ENCODE data around the gene RALGPS2.

DNA sequence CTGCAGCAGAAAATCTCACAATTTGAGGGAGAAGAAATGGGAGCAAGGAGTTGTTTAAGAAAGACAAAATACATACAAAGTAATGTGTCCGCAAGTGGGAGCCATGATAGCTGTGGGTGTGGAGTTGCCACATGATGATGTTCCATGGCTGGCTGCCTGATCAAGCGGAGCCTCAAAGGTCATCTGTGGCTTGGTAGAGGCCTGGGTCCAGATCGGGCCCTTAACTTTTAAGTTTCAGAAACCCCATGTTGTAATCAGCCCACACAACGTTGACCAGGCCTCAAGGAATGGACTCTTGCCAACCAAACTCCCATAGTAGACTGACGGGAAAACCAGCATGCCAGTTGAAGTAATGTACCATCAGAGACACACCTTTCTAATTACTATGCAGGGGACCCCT lies 210.6 kb downstream of the RALGPS2 start:
- TF ChIP-seq POLR2AphosphoS5 (IDR thresholded peaks at IDR 0.05): no peak
- TF ChIP-seq, protein P1, sequence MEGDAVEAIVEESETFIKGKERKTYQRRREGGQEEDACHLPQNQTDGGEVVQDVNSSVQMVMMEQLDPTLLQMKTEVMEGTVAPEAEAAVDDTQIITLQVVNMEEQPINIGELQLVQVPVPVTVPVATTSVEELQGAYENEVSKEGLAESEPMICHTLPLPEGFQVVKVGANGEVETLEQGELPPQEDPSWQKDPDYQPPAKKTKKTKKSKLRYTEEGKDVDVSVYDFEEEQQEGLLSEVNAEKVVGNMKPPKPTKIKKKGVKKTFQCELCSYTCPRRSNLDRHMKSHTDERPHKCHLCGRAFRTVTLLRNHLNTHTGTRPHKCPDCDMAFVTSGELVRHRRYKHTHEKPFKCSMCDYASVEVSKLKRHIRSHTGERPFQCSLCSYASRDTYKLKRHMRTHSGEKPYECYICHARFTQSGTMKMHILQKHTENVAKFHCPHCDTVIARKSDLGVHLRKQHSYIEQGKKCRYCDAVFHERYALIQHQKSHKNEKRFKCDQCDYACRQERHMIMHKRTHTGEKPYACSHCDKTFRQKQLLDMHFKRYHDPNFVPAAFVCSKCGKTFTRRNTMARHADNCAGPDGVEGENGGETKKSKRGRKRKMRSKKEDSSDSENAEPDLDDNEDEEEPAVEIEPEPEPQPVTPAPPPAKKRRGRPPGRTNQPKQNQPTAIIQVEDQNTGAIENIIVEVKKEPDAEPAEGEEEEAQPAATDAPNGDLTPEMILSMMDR (IDR thresholded peaks at IDR 0.05): no peak
